Activated CD4-positive, alpha-beta T cell treated with anti-CD3 and anti-CD28 coated beads for 36 hours (primary cell): Measurements from ENCODE around the gene MAN2A1. TPM values are rescaled to one million over a fixed set of nuclear protein-coding genes. Genes with fewer than 3 reads are reported as not detected.

ENCODE experiments used
- ATAC-seq: fragments of 200-7000 bp; cut with Tn5 transposase; one replicate; pipeline ENCODE4 v1.10.0; 2021; ENCODE audit warnings: mild to moderate bottlenecking, moderate library complexity
- CTCF ChIA-PET: fragments of 350-600 bp; sonication (Branson Sonifier 250); formaldehyde crosslinking; loops from one replicate; lab custom pipeline; 2021; ENCODE audit warnings: antibody characterized with exemption; lab: Charles Lee
- POLR2A ChIA-PET: fragments of 350-600 bp; sonication (Branson Sonifier 250); formaldehyde crosslinking; loops from one replicate; lab custom pipeline; 2021; ENCODE audit warnings: antibody characterized with exemption, inconsistent platforms; lab: Charles Lee
- DNase-seq: peaks from one replicate; pipeline ENCODE4 v3.0.0-alpha.2; 2020
- H3K27ac Mint-ChIP-seq: one replicate; pipeline ENCODE4 v1.8.0; 2021; ENCODE audit warnings: mixed read lengths
- H3K27me3 Mint-ChIP-seq: one replicate; pipeline ENCODE4 v1.8.0; 2021; ENCODE audit warnings: mixed read lengths
- H3K36me3 Mint-ChIP-seq: one replicate; pipeline ENCODE4 v1.8.0; 2021; ENCODE audit warnings: low read depth, mixed read lengths
- H3K4me1 Mint-ChIP-seq: one replicate; pipeline ENCODE4 v1.8.0; 2021; ENCODE audit warnings: mixed read lengths
- H3K4me3 Mint-ChIP-seq: one replicate; pipeline ENCODE4 v1.8.0; 2021; ENCODE audit warnings: mild to moderate bottlenecking, moderate library complexity, mixed read lengths
- H3K9me3 Mint-ChIP-seq: one replicate; pipeline ENCODE4 v1.8.0; 2021; ENCODE audit warnings: low read depth, mixed read lengths
- intact Hi-C, 2 experiments: fragments of 100-400 bp; cut with DNase I in 1 of 2; cut with micrococcal nuclease in 1 of 2; formaldehyde crosslinking; loops; one replicate each; pipeline versions ENCODE4 v1.14.2 to v1.15.1; 2022 to 2024; cut with DNase I, micrococcal nuclease
- total RNA-seq, 2 experiments: library from RNA; stranded (reverse); gene quantifications; one replicate each; pipeline ENCODE4 v1.2.3, GENCODE V29; 2021

The MAN2A1 gene
- total RNA-seq, 2 experiments from 2014 or later = 33.4 to 33.6 TPM

DNA sequence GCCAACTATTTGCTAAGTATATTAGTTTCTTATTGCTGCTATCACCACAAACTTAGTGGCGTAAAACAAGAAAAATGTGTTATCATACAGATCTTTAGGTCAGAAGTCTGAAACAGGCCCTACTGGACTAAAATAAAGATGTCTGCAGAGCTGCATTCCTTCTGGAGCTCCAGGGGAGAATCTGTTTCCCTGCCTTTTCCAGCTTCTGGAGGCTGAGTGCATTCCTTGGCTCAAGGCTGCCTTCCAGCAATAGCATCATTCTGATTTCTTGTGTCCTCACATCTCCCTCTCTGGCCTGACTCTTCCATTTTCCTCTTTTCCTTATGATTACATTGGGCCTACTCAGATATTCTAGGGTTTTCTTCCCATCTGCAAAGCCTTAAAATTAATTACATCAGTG is 15.9 kb downstream of the MAN2A1 start:
- Mint-ChIP-seq H3K36me3 (peaks cover 12% of the 10 kb centered on the region), H3K4me1 (peaks cover 75% of the 10 kb centered on the region), H3K27me3 (no peaks in the 10 kb centered on the region), H3K4me3 (no peak overlapping the region), H3K9me3 (no peaks in the 10 kb centered on the region), H3K27ac (no peak overlapping the region)
- CTCF ChIA-PET = interaction anchor here (2.2 kb wide), 1 partner anchor 13 kb away, joined by 6 read pairs; no protein-coding TSS in a partner anchor
- intact Hi-C loops = no loop called here
- no peak for DNase-seq
- ATAC-seq = no peak
- POLR2A ChIA-PET = no interaction called here

GRCh38 chr5:109706095-109706494 is 16.4 kb downstream of the MAN2A1 start:
- H3K9me3 Mint-ChIP-seq = no peaks in the 10 kb centered on the region
- CTCF ChIA-PET = no interaction called here
- DNase-seq = no peak
- H3K27me3 Mint-ChIP-seq = no peaks in the 10 kb centered on the region
- POLR2A ChIA-PET = no interaction called here
- no peak overlapping the region for H3K4me3 Mint-ChIP-seq
- intact Hi-C loops = no loop called here
- H3K4me1 Mint-ChIP-seq = peaks cover 74% of the 10 kb centered on the region
- no peak overlapping the region for H3K27ac Mint-ChIP-seq
- peaks cover 12% of the 10 kb centered on the region for H3K36me3 Mint-ChIP-seq
- no peak for ATAC-seq

DNA sequence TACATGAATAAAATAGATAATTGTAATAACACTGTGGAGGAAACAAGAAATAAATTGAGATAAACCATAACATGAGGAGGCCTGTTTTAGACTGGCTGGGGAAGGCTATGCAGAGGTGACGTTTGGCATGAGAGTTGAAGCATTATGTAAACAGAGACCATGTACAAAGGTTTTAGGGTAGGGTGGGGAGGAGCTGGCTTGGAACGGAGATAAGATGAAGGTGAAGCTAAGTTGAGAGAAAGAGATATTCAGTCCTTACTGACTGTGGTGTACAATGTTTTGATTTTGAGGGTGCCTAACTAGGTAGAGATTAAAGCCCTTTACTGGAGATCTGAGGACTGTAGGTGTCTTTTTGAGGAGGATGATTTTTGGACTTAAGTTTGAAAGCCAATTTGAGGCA is 17.8 kb downstream of the MAN2A1 start:
- intact Hi-C loops = no loop called here
- H3K27me3 Mint-ChIP-seq = no peaks in the 10 kb centered on the region
- no peak overlapping the region for H3K27ac Mint-ChIP-seq
- ChIA-PET CTCF (no interaction called here), POLR2A (no interaction called here)
- no peaks in the 10 kb centered on the region for H3K9me3 Mint-ChIP-seq
- peaks cover 73% of the 10 kb centered on the region for H3K4me1 Mint-ChIP-seq
- H3K36me3 Mint-ChIP-seq = peaks cover 12% of the 10 kb centered on the region
- ATAC-seq (no peak), DNase-seq (no peak)
- no peak overlapping the region for H3K4me3 Mint-ChIP-seq

GRCh38 chr5:109708813-109709212 is 19.1 kb downstream of the MAN2A1 start:
- no peak for ATAC-seq
- no peak overlapping the region for H3K27ac Mint-ChIP-seq
- H3K4me3 Mint-ChIP-seq = no peak overlapping the region
- H3K9me3 Mint-ChIP-seq = no peaks in the 10 kb centered on the region
- peaks cover 77% of the 10 kb centered on the region for H3K4me1 Mint-ChIP-seq
- ChIA-PET POLR2A (no interaction called here), CTCF (interaction anchor here (0.6 kb wide), 1 partner anchor 930 kb away, joined by 3 read pairs; no protein-coding TSS in a partner anchor)
- H3K36me3 Mint-ChIP-seq = peaks cover 15% of the 10 kb centered on the region
- H3K27me3 Mint-ChIP-seq = no peaks in the 10 kb centered on the region
- no peak for DNase-seq
- intact Hi-C loops = no loop called here

GRCh38 chr5:109709225-109709624 is 19.5 kb downstream of the MAN2A1 start:
- peaks cover 16% of the 10 kb centered on the region for H3K36me3 Mint-ChIP-seq
- ChIA-PET CTCF (no interaction called here), POLR2A (no interaction called here)

GRCh38 chr5:109711673-109712072 is 21.9 kb downstream of the MAN2A1 start:
- intact Hi-C loops = no loop called here
- H3K27me3 Mint-ChIP-seq = no peaks in the 10 kb centered on the region
- peaks cover 58% of the 10 kb centered on the region for H3K4me1 Mint-ChIP-seq
- H3K36me3 Mint-ChIP-seq = peaks cover 20% of the 10 kb centered on the region
- POLR2A ChIA-PET = no interaction called here
- no peak overlapping the region for H3K4me3 Mint-ChIP-seq
- H3K9me3 Mint-ChIP-seq = no peaks in the 10 kb centered on the region
- DNase-seq (no peak), ATAC-seq (no peak)
- no peak overlapping the region for H3K27ac Mint-ChIP-seq
- CTCF ChIA-PET = no interaction called here

More at GRCh38 chr5:109709225-109709624, 19.5 kb downstream of the MAN2A1 start:
- H3K4me1 Mint-ChIP-seq = peaks cover 73% of the 10 kb centered on the region
- no peak overlapping the region for H3K4me3 Mint-ChIP-seq
- DNase-seq (no peak), ATAC-seq (no peak)
- no peak overlapping the region for H3K27ac Mint-ChIP-seq
- intact Hi-C loops = no loop called here
- no peaks in the 10 kb centered on the region for H3K27me3 Mint-ChIP-seq
- H3K9me3 Mint-ChIP-seq = no peaks in the 10 kb centered on the region

DNA sequence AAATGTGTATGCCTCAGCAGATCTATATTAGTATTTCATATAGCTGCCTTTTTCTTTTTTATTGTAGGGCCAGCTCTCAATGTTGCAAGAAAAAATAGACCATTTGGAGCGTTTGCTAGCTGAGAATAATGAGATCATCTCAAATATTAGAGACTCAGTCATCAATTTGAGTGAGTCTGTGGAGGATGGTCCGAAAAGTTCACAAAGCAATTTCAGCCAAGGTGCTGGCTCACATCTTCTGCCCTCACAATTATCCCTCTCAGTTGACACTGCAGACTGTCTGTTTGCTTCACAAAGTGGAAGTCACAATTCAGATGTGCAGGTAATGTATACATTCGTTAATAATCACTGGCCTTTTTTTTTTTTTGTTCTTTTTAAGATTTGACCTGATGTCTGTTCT is 23.7 kb downstream of the MAN2A1 start:
- H3K36me3 Mint-ChIP-seq = peaks cover 24% of the 10 kb centered on the region
- ChIA-PET POLR2A (interaction anchor here (0.6 kb wide), 1 partner anchor 83 kb away, joined by 3 read pairs; no protein-coding TSS in a partner anchor), CTCF (no interaction called here)
- H3K27me3 Mint-ChIP-seq = no peaks in the 10 kb centered on the region
- no peak for DNase-seq
- no peak overlapping the region for H3K27ac Mint-ChIP-seq
- no peak for ATAC-seq
- no peak overlapping the region for H3K4me3 Mint-ChIP-seq
- H3K9me3 Mint-ChIP-seq = no peaks in the 10 kb centered on the region
- H3K4me1 Mint-ChIP-seq = peaks cover 41% of the 10 kb centered on the region
- intact Hi-C loops = no loop called here

DNA sequence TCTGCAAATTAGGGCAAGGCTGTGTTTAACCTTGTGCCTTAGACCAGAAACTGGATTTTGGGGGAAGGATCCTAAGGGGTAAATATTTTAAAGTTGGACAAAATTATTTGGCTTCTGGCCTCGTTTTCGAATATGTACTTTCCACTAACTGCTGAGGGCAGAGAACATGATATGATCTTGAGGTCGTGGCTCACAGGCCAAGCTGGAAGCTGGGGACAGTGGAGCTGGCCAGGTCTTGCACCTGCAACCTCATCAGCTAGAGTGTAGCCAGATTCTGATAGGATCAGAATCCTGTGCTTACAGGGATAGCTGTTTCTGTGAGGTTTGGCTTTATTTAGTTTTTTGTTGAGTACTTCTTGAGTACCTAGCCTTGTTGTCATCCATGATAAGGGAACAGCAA is 24.9 kb downstream of the MAN2A1 start:
- intact Hi-C loops = no loop called here
- H3K27me3 Mint-ChIP-seq = no peaks in the 10 kb centered on the region
- H3K9me3 Mint-ChIP-seq = no peaks in the 10 kb centered on the region
- H3K27ac Mint-ChIP-seq = no peak overlapping the region
- CTCF ChIA-PET = interaction anchor here (0.6 kb wide), 1 partner anchor 893 kb away, joined by 6 read pairs; no protein-coding TSS in a partner anchor
- H3K4me1 Mint-ChIP-seq = peaks cover 32% of the 10 kb centered on the region
- POLR2A ChIA-PET = no interaction called here
- ATAC-seq (no peak), DNase-seq (no peak)
- no peak overlapping the region for H3K4me3 Mint-ChIP-seq
- peaks cover 26% of the 10 kb centered on the region for H3K36me3 Mint-ChIP-seq

GRCh38 chr5:109718216-109718615 is 28.5 kb downstream of the MAN2A1 start:
- peaks cover 37% of the 10 kb centered on the region for H3K36me3 Mint-ChIP-seq
- H3K27me3 Mint-ChIP-seq = no peaks in the 10 kb centered on the region
- no peak for ATAC-seq
- H3K4me3 Mint-ChIP-seq = no peak overlapping the region
- peaks cover 14% of the 10 kb centered on the region for H3K4me1 Mint-ChIP-seq
- intact Hi-C loops = no loop called here
- DNase-seq = no peak
- H3K27ac Mint-ChIP-seq = no peak overlapping the region
- no peaks in the 10 kb centered on the region for H3K9me3 Mint-ChIP-seq
- POLR2A ChIA-PET = no interaction called here
- CTCF ChIA-PET = interaction anchor here (1.0 to 2.3 kb wide), 3 partner anchors 13 to 23 kb away, joined by 3 to 4 read pairs (median 3); no protein-coding TSS in a partner anchor

- Mint-ChIP-seq H3K27ac (no peak overlapping the region), H3K4me1 (peaks cover 15% of the 10 kb centered on the region), H3K36me3 (peaks cover 40% of the 10 kb centered on the region), H3K4me3 (no peak overlapping the region), H3K9me3 (no peaks in the 10 kb centered on the region), H3K27me3 (no peaks in the 10 kb centered on the region)
- no peak for ATAC-seq
- CTCF ChIA-PET = interaction anchor here (1.0 to 2.3 kb wide), 3 partner anchors 14 to 23 kb away, joined by 3 to 4 read pairs (median 3); no protein-coding TSS in a partner anchor
- POLR2A ChIA-PET = interaction anchor here (0.5 kb wide), 1 partner anchor 23 kb away, joined by 3 read pairs; no protein-coding TSS in a partner anchor
- no peak for DNase-seq
- intact Hi-C loops = no loop called here
These were observed 28.9 kb downstream of the MAN2A1 start for GRCh38 chr5:109718632-109719031.

DNA sequence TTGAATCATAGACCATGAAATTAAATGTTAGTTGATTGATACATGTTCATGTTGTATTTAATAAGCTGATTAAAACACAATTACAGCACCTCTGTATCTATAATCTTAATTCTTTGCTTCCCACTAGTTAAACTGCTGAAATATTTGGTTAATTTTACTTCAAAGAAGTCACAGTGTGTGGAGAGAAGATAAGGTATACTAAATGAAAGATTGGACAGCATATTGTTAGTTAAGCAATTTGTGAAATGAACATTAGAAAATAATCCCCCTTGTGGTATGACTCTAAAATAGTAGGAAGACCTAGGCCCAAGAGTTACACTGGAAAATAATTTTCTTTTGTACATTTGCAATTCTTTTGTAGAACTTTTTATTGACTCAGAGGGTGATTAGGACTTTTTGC is 30.3 kb downstream of the MAN2A1 start:
- no peak overlapping the region for H3K4me3 Mint-ChIP-seq
- H3K9me3 Mint-ChIP-seq = no peaks in the 10 kb centered on the region
- no peaks in the 10 kb centered on the region for H3K27me3 Mint-ChIP-seq
- ChIA-PET CTCF (interaction anchor here (2.3 kb wide), 1 partner anchor 25 kb away, joined by 4 read pairs; no protein-coding TSS in a partner anchor), POLR2A (no interaction called here)
- peaks cover 36% of the 10 kb centered on the region for H3K36me3 Mint-ChIP-seq
- peaks cover 17% of the 10 kb centered on the region for H3K4me1 Mint-ChIP-seq
- ATAC-seq = no peak
- intact Hi-C loops = no loop called here
- H3K27ac Mint-ChIP-seq = no peak overlapping the region
- no peak for DNase-seq

GRCh38 chr5:109721741-109722140 is 32.0 kb downstream of the MAN2A1 start:
- Mint-ChIP-seq H3K27me3 (no peaks in the 10 kb centered on the region), H3K4me1 (peaks cover 17% of the 10 kb centered on the region), H3K36me3 (peaks cover 36% of the 10 kb centered on the region), H3K9me3 (no peaks in the 10 kb centered on the region), H3K4me3 (no peak overlapping the region), H3K27ac (no peak overlapping the region)
- ATAC-seq (no peak), DNase-seq (no peak)
- intact Hi-C loops = no loop called here
- CTCF ChIA-PET = no interaction called here
- POLR2A ChIA-PET = interaction anchor here (0.6 kb wide), 1 partner anchor 30 kb away, joined by 3 read pairs; no protein-coding TSS in a partner anchor
